ENCODE measurements around the gene SPSB1.
A peak's percentile ranks its signal among the peaks of the same experiment; 100 is the strongest.
"Not testable (repeated sequence)": the region's sequence is repeated elsewhere in the genome, so short reads cannot be mapped to it uniquely, and the experiment has no call there.

The SPSB1 gene

GRCh38 chr1:9369964-9370788, 77.5 kb downstream of the SPSB1 start:
- DNase-seq: no peak

GRCh38 chr1:9371391-9371935, 78.8 kb downstream of the SPSB1 start:
- DNase-seq: no peak

GRCh38 chr1:9371951-9372350, 79.3 kb downstream of the SPSB1 start:
- no peak for DNase-seq

DNA sequence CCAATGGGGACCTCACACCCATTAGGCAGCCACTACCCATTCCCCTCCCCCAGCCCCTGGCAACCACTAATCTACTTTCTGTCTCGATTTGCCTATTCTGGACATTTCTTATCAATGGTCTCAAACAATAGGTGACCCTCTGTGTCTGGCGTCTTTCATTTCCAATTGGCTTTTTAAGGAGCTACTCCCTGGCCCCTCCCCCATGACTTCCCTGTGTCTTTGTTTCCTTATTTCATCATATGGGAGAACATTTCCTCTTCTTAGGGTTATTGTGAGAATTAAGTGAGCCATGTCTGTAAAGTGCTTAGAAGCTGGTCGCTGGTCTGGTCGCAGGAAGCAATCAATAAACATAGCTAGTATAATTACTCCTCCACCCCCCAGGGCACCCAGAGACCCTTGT, 80.9 kb downstream of the SPSB1 start:
- no peak for DNase-seq

DNA sequence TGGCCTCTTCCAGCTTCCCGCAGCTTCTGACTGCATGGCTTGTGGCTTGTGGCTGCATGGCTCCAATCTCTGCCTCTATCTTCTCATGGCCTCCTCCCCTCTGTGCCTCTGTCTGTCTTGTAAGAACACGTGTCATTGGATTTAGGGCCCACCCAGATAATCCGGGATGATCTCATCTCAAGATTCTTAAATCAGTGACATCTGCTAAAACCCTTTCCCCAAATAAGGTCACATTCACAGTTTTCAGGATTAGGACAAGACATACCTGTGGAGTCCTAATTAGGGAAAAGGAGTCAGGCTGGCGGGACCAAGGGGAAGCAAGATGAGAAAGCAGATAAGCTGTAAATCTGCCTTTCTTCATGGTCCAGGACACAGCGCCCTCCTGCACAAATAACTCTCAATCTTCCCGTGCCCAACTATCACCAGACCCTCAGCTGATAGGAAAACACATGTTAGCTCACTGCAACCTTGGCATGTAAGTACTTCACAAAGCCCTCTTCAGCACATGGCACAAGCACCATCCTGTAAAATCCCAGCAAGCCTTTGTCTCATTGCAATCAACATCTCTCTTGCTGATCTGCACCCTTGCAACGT, 82.2 kb downstream of the SPSB1 start:
- no peak for DNase-seq

DNA sequence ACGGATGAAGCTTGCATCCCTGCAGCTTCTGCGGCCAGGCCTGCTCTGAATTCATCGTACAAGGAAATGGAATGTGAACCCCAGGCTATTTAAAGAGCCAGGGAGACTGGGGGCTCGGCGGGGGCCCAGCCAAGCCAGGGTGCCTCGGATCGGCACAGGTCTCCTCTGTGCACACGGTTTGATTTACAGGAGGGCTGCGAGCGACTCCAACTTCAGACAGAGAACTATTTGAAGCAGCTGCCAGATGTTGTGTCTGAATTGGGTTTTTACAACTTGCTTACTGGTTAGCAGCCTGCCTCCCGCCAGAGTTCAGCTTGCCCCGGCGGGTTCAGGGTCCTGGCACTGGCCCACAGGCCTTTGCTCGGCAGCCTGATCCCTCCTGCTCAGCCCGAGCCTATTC, 83.2 kb downstream of the SPSB1 start:
- DNase-seq: no peak

DNA sequence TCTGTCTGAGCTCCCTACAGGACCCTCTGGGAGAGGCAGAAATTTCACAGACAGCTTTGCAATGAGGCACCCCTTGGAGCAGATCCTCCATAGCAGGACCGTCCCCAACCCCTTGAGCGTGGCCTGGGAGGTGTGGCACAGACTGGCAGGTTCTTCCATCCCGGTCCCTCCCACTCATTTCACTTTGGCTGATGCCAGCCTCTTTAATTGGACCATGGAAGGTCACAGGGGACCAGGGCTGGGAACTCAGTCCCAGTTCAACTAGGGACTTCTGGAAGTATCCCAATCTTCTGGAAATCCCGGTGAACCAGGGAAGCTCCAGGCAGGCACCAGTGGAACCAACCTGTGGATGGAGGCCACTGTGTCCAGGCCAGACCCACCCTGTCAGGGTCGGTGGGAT, 83.7 kb downstream of the SPSB1 start:
- no peak for DNase-seq

DNA sequence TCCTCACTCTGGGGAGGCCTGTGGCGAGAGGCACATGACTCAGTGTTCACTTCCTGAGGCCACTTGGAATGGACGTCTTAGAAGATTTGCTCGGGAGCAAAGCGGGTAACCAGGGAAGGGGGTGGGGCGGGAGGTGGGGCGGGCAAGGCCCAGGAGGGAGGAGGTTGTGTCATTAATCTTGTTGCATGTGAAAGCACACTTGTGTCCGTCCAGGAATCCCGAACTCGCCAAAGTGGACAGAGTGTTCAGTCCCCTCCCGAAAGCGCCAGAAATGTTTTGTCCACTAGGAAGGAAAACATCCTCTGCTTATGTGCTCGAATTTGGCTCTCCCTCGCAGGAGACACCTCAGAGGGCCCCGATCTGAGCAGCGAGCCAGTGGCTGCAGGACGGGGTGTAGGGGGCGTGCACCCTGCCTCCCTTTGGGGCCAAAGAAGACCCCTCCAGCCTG, 84.2 kb downstream of the SPSB1 start:
- DNase-seq: no peak

DNA sequence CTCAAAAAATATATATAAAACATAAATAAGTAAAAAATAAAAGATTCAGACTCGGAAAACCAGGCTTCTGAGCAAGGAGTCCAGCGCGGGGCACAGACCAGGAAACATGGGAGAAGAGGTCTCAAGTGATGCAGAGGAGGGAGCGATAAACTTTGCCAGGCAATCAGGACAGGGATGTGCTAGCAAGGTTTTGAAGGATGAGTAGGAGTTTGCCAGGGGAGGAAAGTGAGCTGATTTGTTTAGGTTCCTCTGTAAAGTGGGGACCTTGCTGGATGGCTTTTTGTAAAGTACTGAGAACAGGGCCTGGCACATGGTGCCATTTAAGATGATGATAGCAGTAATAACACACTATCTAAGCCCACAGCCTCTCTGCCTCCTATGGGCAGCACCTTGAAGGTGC, 86.1 kb downstream of the SPSB1 start:
- DNase-seq: no peak

DNA sequence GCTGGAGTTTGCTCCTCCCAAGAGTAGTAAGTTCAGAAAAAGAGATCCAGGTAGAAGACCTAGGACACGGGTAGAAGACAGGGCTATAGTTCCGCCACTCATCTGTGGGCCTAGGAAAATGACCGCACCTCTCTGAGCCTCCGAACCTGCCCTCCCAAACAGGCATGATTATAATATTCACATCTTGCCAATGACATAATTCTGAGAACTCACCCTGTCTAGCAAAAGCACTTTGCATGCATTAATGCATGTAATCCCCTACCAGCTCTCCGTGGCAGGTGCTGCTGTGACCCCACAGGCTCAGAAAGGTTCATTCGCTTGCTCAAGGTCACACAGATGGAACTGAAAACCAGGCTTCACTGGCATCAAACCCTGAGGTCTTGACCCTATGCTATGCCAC, 88.0 kb downstream of the SPSB1 start:
- DNase-seq: no peak

GRCh38 chr1:9382643-9383491, 90.2 kb downstream of the SPSB1 start:
- no peak for DNase-seq

DNA sequence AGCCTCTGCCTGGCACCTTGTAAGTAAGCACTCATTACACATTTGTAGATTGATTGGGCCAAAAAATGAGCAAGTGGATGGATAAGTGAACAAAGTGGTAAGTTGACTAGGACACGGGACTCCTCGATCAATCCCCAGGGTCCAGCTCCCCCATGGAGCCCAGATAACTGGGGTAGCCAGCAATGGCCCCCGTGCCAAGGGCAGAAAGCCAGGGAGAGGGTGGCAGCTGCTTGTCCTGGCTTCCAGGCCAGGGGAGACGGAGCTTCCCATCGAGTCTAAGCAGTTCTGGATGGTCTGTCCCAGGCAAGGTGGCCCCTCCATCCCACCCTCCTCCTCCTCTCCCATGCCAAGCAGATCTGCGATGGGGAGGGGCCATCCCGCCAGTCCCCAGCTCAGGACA, 91.4 kb downstream of the SPSB1 start:
- DNase-seq: no peak

- DNase-seq: no peak
These were observed 92.1 kb downstream of the SPSB1 start for GRCh38 chr1:9384751-9385245.

- not testable (repeated sequence) for DNase-seq
These were observed 92.7 kb downstream of the SPSB1 start for GRCh38 chr1:9385392-9385791.

- peak; percentile 55 for DNase-seq
These were observed 93.3 kb downstream of the SPSB1 start for GRCh38 chr1:9385801-9386573.

- no peak for DNase-seq
These were observed 95.9 kb downstream of the SPSB1 start for GRCh38 chr1:9388335-9389180.

GRCh38 chr1:9389968-9390367, 97.3 kb downstream of the SPSB1 start:
- DNase-seq: peak; percentile 72

GRCh38 chr1:9391620-9392019, 98.9 kb downstream of the SPSB1 start:
- no peak for DNase-seq

DNA sequence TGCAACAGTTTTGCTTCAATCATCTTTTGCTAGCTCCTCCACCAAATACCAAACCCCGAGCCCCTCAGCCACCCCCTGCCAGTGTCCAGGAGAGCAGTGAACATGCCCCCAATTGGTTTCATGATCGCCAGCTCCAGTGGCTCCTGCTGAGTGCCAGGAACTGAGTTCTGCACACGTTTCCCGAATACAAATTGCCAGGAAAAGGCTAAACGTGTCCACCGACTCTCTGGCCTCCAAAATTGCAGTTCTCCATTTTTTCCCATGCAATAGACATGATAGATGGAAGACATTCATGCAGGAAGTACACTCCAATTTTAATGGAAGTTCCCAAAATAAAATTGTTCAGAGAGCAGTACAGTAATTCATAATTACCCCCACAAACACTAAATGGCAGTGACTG, 101.3 kb downstream of the SPSB1 start:
- no peak for DNase-seq

- no peak for DNase-seq
These were observed 102.3 kb downstream of the SPSB1 start for GRCh38 chr1:9395018-9395417.

DNA sequence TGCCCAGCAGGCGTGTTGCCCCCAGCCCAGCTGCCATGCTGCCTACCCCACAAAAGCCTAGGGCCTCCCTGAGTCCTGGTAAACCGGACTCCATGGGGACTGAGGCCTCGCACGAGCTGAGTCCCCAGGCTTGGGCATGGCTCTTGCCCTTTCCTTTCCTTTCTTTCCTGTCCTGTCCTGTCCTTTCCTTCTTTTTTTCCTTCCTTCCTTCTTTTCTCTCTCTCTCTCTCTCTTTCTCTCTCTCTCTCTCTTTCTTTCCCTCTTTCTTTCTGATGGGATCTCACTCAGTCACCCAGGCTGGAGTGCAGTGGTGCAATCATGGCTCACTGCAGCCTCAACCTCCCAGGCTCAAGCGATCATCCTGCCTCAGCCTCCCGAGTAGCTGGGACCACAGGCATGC, 104.4 kb downstream of the SPSB1 start:
- no peak for DNase-seq

All from activated CD4-positive, alpha-beta T cell treated with anti-CD3 and anti-CD28 coated beads, Interleukin-10, Interleukin-2, amounts not matched to agents 100 ng/mL and 50 ng/mL, durations not matched to agents 16 hours and 8 hours (primary cell).